Cerebellar cortex (tissue), 1 donor: ENCODE data around the gene SDCCAG8.
A peak's percentile ranks its signal among the peaks of the same experiment; 100 is the strongest.

Source experiments
- DNase-seq: peaks from one replicate; pipeline ENCODE4 v3.0.0-alpha.2; 2015; ENCODE audit warnings: low spot score

Gene SDCCAG8

DNA sequence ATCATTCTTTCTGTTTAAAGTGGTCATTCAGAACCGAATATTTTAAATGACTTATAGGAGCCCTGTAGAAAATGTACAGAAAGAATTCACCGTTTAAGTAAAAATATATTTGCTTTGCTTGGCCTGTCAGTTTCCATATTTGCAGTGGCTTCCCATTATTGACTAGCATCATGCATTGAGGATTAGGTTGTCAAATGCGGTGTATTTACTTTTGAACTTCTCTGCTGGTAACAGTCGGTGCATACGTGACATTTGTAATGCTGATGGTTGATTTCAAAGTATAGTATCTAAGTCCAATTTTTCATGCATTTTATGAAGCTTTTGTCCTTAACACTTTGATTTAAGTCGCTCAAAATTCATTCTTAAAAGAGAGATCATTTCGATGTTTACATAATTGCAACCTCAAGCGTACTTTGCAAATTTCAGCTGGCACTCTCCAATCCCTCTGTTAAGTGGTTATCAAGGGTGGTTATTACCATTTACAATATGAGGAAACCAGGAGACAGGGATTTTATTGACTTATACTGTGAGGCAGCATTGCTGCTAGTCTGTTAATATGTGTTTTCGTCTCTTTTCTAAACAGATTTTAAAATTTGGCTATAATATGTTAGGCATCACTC is 201.6 kb downstream of the SDCCAG8 start:
- DNase-seq: no peak

DNA sequence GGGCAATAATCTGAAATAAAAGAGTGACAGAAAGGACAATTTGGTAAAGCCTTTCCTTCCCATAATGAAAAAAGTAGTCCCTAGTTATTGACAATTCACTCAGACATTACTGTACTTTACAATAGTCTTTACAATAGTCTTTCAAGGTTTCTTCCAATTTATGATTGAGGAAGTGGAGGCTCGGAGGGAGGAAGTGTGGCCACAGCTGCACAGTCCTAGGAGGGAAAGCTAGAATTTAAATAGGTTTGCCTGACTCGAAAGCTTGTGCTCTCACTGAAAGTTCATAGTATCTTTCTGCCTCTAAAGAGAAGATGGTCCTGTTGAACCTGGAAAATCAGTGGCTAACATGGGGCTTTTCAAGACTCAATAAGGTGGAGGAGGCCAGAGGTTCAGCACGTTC is 203.2 kb downstream of the SDCCAG8 start:
- DNase-seq: no peak

- no peak for DNase-seq
Observed at GRCh38 chr1:243461700-243462099, 205.9 kb downstream of the SDCCAG8 start.

- no peak for DNase-seq
Observed at GRCh38 chr1:243462929-243463697, 207.3 kb downstream of the SDCCAG8 start.

DNA sequence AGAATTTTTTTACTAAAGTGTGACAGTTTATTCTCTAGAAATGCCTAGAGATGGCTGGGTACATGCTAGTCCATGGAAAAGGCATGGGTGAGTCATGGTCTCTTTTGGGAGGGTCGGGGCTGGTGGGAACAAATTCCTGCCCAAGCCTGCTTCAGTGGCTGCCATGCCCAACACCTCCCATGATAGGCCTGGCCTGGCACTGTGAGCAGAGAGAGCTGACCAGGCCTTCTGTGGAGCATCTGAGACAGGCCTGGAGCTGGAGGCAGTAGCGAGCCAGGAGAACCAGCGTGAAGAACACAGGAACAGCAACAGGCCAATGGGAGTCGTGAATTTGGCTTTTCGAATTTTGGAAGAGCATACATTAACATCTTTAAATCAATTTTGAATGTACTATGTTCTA is 209.2 kb downstream of the SDCCAG8 start:
- DNase-seq: no peak

DNA sequence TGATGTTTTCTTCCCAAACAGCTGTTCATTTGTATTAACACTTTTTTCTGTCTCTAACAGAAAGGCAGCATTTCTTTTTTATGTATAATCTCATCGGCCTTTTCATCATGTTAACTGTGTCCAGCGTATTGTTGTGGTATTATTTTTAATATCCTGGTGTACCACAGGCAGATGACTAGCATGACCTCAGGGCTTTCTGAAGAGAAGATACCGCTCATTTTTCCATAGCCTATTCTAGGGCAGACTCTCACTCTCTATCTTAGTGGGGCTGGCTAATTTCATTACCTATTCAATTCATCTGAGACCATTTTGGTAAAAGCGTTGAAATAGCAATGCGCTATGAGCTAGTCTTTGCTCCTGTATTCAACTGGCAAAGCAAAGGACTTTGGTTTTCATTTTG is 209.9 kb downstream of the SDCCAG8 start:
- no peak for DNase-seq

DNA sequence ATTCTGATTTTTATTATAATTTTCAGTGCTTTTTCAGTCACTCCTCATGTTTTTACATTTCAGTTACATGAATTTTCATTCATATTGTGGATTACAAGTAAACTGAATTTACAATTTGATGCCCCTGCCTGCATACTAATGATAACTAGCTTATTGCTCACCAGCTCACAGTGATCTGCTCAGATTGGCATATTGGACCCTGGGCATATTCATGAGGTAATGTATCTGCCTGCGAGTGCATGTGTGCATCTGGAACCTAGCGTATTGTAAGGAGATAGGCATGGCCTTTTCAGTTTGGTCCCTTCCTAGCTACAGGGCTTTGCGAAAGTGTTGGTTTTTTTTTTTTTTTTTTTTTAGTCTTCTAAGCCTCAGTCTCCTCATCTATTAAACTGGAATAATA is 213.7 kb downstream of the SDCCAG8 start:
- DNase-seq: no peak

DNA sequence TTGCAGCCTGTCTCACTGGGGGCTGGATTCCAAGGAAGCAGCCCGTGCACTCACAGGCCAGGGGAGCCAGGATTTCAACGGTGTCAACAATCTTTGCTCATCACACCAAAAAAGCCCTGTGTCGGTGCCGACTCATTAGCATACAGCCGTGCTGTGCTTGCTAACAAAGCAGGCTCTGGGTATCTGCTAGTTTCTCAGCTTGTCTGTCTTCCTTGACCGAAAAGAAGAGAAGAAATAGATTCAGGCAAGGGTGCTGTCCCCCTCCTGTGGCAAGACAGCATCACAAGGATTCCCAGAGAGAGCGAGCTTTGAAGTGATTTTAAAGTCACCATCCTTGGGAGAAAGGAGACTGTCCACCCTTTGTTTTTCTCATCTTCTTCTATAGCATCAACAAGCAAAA is 214.7 kb downstream of the SDCCAG8 start:
- peak; percentile 86 for DNase-seq

DNA sequence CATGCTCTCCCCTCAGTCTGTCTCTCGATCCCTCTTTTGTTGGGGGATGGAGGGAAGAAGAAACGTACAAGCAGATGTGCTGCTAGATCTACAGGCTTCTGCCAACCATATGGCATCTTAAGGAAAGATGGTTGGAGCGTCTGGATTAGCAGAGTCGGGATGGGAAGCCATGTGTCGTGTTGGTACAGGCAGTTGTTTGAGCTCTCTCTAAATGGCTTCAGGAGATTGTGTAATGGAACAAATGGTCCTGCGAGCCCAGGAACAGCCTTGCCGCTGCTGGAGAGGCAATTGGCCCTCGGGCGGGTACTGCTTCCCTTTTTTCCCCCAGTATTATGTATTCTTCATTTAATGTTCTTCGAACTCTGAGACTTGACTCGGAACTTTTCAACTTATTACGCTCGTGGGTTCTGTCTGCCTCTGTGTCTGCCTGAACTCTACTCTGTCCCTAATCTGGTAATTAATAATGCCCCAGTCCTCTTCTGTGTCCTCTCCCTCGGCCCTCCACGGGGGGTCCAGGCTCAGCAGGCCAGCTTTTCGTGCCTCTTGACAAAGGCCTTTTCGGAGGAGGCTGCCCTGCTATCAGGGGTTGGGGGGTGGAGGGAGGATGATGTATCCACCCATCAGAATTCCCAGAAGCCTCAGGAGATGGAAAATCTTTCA is 215.3 kb downstream of the SDCCAG8 start:
- DNase-seq: peak; percentile 53

DNA sequence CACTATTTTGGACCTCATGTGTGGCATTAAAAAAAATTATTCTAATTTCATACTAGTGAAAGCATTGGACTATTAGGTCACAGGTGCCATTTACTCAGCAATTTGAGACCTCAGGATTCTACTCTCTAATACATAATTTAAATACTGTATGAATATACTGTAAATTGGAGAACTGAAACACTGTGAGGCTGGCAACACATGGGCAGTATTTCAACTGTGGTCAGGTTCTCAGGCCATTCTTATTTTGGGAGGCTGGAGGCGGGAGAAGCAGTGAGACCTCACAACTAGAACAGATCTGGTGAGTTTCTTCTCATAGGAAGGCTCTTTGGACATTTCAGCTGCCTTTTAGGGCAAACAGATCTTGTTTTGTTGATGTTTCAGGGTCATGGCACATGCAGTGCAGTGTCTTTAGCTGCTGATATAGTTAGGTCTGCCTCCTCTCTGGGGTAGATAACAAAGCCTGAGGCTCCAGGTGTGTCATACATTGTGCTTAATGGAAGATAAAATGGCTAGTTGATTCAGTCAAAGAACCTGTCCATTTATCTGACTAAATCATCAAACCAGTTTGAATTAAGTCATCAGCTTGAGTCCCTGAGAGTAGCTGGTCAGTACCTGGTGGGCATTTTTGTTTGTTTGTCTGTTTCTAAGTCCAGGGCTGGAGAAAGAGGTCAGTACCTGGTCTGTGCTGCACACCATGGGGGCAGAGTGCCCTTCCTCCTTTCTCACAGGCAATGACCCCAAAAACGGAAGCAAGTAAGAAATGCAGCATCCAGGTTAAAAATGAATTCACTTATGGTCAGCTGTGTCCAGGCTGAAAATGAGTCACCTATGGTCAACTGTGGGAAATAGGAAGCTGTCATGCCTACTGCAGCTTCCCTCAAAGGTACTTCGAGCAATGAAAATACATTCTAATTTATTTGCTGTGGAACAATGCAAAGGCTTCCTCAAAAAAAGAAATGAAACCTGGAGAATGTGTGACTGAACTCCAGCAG is 216.2 kb downstream of the SDCCAG8 start:
- peak; percentile 40 for DNase-seq

GRCh38 chr1:243473227-243474135 is 217.6 kb downstream of the SDCCAG8 start:
- peak; percentile 34 for DNase-seq

- peak; percentile 47 for DNase-seq
Observed at GRCh38 chr1:243474136-243474881, 218.5 kb downstream of the SDCCAG8 start.

DNA sequence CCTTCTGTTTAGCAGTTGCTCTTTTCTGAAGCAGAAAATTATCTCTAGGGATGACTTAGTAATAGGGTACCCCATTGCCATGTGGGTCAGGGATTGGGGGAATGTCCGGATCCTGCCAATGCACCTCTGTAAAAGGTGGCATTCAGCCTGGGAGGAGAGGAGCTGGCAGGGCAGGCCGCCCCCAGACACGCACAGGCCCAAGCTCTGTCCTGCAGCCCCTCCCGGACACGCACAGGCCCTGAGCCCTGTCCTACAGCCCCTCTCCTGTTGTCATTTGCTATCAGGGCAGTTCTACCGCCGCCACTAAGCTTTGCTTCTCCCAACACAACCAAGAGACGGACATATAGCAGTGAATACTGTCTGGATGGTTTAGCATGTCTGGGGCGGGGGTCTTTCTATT is 219.1 kb downstream of the SDCCAG8 start:
- DNase-seq: no peak

DNA sequence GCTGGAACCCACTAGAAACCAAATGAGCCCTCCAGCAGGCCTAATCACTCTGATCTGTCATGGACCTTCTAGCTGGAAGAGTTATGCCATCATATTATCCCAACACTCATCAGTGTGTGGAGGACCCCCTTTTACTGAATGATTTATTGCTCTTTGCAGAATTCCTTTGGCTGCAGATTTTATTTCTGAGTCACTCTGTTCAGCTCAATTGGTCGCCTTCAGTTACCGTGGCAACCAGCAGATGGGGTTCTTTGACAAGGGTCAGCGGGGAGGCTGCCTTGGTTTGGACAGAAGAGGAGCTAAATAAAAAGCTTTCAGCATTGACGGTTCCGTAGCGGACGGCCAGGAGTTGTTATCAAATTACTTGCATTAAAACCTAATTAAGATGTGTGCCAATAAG is 220.1 kb downstream of the SDCCAG8 start:
- DNase-seq: peak; percentile 90

DNA sequence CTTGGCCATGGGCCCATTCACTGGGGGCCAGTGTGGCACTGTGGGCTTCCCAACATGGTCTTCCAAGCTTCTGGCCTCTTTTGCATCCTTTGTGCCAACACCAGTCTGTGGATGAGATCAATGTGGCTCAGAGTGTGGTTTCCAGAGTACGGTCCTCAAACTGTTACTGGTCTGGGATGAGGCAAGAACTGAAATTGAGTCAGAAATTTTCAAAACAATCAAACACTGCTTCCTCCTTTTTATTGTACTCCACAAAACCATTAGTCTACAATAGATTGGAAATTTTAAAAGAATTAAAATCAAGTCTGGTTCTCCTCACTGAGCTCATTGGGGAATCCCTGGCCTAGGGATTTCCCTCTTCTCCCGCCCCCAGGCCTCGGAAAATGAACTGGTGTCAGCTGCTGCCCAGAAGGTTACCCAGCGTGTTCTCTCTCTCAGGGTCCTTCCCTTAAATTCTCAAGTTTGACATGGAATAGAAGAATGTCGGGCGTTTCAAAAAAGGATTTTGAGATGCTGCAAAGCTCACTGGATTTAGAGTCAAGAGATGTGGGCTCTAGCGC is 222.0 kb downstream of the SDCCAG8 start:
- no peak for DNase-seq

DNA sequence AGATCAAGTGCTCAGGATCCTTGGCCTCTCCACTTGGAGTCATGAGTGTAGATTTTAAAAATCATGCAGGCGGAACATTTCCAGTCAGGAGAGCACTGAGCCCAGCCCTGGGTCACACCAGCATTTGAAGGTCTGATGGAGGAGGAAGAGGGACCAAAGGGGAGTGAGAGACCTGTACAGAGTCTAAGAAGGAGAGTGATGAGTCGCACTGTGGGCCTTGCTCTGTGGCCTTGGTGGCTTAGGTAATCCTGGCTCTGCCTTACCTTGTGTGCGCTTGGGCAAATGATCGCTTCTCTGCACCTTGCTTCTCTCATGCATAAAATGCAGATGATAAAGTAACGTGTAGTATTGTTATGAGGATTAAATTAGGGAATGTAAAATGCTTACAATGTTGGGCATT is 225.3 kb downstream of the SDCCAG8 start:
- no peak for DNase-seq

DNA sequence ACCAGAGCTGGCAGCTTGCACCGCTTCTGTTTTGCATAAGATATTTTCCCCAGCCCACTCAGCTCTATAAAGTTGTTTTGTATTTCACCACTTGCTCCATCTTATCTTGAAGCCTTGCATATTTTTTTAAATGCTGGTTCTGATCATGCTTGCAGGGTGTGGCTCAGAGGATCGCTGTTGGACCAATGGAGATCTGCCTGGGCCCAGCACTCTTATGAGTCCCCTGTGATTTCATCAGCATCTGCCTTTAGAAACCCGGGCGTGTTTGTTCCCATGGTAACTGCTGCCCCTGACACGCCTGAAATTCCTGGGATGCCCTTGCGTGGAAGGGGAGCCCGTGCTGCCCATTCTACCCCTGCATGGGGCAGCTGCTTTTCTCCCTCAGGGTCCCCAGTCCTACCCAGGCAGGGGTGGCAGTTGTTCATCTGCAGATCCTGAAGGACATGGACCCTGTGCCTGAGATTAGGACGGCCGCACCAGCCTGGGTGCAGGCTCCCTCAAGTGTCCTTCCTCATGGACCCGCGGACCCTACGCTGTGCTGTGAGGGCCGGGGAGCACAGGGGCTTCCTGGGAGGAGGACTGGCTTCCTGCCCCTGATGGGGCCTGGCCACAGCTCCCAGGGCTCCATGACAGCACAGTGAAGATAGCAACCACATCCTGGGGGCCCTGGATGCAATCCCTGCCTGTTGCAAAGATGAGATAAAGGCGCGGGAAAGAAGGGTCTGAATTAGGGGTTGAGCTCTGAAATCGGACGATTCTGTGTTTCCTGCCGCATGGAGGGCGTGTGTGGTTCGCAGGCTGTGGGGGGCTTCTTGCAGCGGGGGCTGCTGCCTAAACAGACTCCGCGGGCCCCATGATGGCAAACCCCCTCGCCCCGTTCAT is 226.5 kb downstream of the SDCCAG8 start:
- peak; percentile 65 for DNase-seq

DNA sequence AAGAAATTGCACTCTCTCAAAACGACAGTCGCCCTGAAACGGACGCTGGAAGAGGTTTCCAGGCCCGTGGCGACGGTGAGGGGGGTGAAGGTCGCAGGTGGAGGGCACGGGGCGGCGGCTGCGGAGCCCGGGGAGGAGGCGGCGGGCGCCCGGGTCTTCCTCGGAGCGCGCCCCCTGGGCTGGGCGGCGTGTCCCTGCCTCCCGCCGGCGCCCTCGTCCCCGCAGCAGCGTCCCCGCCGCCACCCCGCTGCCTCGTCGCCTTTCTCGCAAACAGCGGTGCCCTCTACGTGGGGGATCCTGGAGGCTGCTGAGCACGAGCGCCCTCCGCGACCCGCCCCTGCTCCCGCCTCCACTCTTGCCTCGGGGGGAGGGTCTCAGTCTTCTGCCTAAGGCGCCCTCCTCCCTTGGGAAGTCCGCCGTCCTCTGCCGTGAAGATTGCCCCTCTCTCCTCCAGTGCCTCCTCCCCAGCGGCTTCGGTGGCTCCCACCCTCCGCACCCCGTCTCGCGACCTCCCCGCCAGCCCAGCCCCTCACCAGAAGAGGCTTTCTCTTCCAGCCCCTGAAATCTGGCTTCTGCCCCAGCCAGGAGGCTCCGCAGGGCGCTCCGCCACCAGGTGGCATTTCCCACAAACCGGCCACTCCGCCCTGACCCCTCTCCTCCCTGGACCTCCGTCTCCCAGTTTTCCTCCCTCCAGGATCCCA is 227.4 kb downstream of the SDCCAG8 start:
- no peak for DNase-seq
